Smooth muscle cell (in vitro differentiated cells): ENCODE measurements around the gene DFFA. TPM values are rescaled to one million over a fixed set of nuclear protein-coding genes. Genes with fewer than 3 reads are reported as not detected.

Experiments used
- DNase-seq: peaks from one replicate; lab custom pipeline; 2025; ENCODE audit not compliant: unreplicated experiment; lab: John Stamatoyannopoulos, UW
- H2AFZ ChIP-seq: fragments of 200-600 bp; sonication (generic); 2 replicates; pipeline ENCODE4 v1.6.0; 2016; ENCODE audit warnings: antibody characterized with exemption, low read depth, mild to moderate bottlenecking
- H3F3A ChIP-seq: fragments of 200-600 bp; sonication (generic); 2 replicates; pipeline ENCODE4 v1.6.0; 2017; ENCODE audit warnings: antibody characterized with exemption, low read depth
- H3K27ac ChIP-seq: fragments of 200-600 bp; sonication (generic); 2 replicates; pipeline ENCODE4 v1.5.1; 2016; ENCODE audit warnings: low read depth, mild to moderate bottlenecking
- H3K27me3 ChIP-seq: fragments of 200-600 bp; sonication (generic); 2 replicates; pipeline ENCODE4 v1.6.1; 2016; ENCODE audit warnings: low read depth, mild to moderate bottlenecking
- H3K36me3 ChIP-seq: fragments of 200-600 bp; sonication (generic); 2 replicates; pipeline ENCODE4 v1.5.1; 2016; ENCODE audit warnings: low read depth
- H3K4me1 ChIP-seq: fragments of 200-600 bp; sonication (generic); 2 replicates; pipeline ENCODE4 v1.5.1; 2016; ENCODE audit warnings: low read depth
- H3K4me2 ChIP-seq: fragments of 200-600 bp; sonication (generic); 2 replicates; pipeline ENCODE4 v1.6.0; 2016; ENCODE audit warnings: mild to moderate bottlenecking
- H3K4me3 ChIP-seq: fragments of 200-600 bp; sonication (generic); 2 replicates; pipeline ENCODE4 v1.5.1; 2016; ENCODE audit warnings: mild to moderate bottlenecking
- H3K79me2 ChIP-seq: fragments of 200-600 bp; sonication (generic); 2 replicates; pipeline ENCODE4 v1.6.0; 2016; ENCODE audit warnings: low read depth, mild to moderate bottlenecking
- H3K9ac ChIP-seq: fragments of 200-600 bp; sonication (generic); 2 replicates; pipeline ENCODE4 v1.6.0; 2016; ENCODE audit warnings: low read depth
- H3K9me3 ChIP-seq: fragments of 200-600 bp; sonication (generic); replicated peaks from 2 replicates; pipeline ENCODE4 v1.5.1; 2016; ENCODE audit warnings: low read depth
- H4K20me1 ChIP-seq: fragments of 200-600 bp; sonication (generic); 2 replicates; pipeline ENCODE4 v1.6.0; 2016; ENCODE audit warnings: low read depth
- CTCF ChIP-seq: fragments of 200-600 bp; sonication (generic); IDR thresholded peaks from 2 replicates; pipeline ENCODE4 v1.5.1; 2017; ENCODE audit warnings: borderline replicate concordance, mild to moderate bottlenecking, antibody characterized with exemption; ENCODE audit not compliant: insufficient read depth, poor library complexity, severe bottlenecking
- WGBS: methylation state at CpG from one replicate; pipeline ENCODE4 v1.1.7; 2016; ENCODE audit warnings: low lambda C conversion rate; 5-methylcytosine and 5-hydroxymethylcytosine counted together
- polyA plus RNA-seq: library from polyadenylated mRNA; unstranded; fragments of >200 nt; fragmentation: Nextera tagmentation; extraction: Ambion mirVana; gene quantifications from 2 replicates; pipeline ENCODE4 v1.2.1, GENCODE V29; 2016
- total RNA-seq: library from RNA; depleted of rRNA; stranded (reverse); fragments of >200 nt; gene quantifications from 2 replicates; pipeline ENCODE4 v1.2.3, GENCODE V29; 2014

Gene DFFA
- total and polyA plus RNA-seq, 2 experiments from 2014 or later, result 27.6 to 30.0 TPM

- no peak for DNase-seq
- Histone ChIP-seq H3K9ac (no peak overlapping the region), H3K36me3 (no peaks in the 10 kb centered on the region), H3K27ac (no peak overlapping the region), H4K20me1 (peaks cover 94% of the 10 kb centered on the region), H3F3A (no peaks in the 10 kb centered on the region), H2AFZ (no peak overlapping the region), H3K4me2 (no peak overlapping the region), H3K4me1 (peaks cover 16% of the 10 kb centered on the region), H3K79me2 (peaks cover 49% of the 10 kb centered on the region), H3K4me3 (no peak overlapping the region), H3K27me3 (no peaks in the 10 kb centered on the region), H3K9me3 (no peaks in the 10 kb centered on the region)
- no peak for TF ChIP-seq CTCF
- 90% methylated on average over 12 of the region's 12 CpGs for WGBS
These were observed 18.1 kb upstream of the DFFA start for GRCh38 chr1:10490286-10490970.

- 67% methylated on average over 4 of the region's 4 CpGs for WGBS
- Histone ChIP-seq H3K27me3 (no peaks in the 10 kb centered on the region), H3F3A (no peaks in the 10 kb centered on the region), H3K27ac (no peak overlapping the region), H3K4me1 (peaks cover 13% of the 10 kb centered on the region), H3K79me2 (peaks cover 59% of the 10 kb centered on the region), H3K4me2 (no peak overlapping the region), H3K9me3 (no peaks in the 10 kb centered on the region), H3K9ac (no peak overlapping the region), H3K4me3 (no peak overlapping the region), H2AFZ (no peak overlapping the region), H4K20me1 (peaks cover 94% of the 10 kb centered on the region), H3K36me3 (no peaks in the 10 kb centered on the region)
- DNase-seq, result no peak
- no peak for TF ChIP-seq CTCF
These were observed 17.1 kb upstream of the DFFA start for GRCh38 chr1:10489291-10490055.

- Histone ChIP-seq H3K9ac (no peak overlapping the region), H3F3A (no peaks in the 10 kb centered on the region), H2AFZ (no peak overlapping the region), H3K4me3 (no peak overlapping the region), H3K27me3 (no peaks in the 10 kb centered on the region), H3K9me3 (no peaks in the 10 kb centered on the region), H3K4me2 (no peak overlapping the region), H3K36me3 (no peaks in the 10 kb centered on the region), H3K27ac (no peak overlapping the region), H3K4me1 (peaks cover 6% of the 10 kb centered on the region), H4K20me1 (peaks cover 86% of the 10 kb centered on the region), H3K79me2 (peaks cover 82% of the 10 kb centered on the region)
- no peak for TF ChIP-seq CTCF
- no peak for DNase-seq
- 95% methylated on average over 6 of the region's 6 CpGs for WGBS
These were observed 12.2 kb upstream of the DFFA start for GRCh38 chr1:10484521-10484920.
